ENCODE results near the gene NOS1.
A peak's percentile ranks its signal among the peaks of the same experiment; 100 is the strongest.
"Not testable (repeated sequence)": the region's sequence is repeated elsewhere in the genome, so short reads cannot be mapped to it uniquely, and the experiment has no call there.

NOS1 gene

GRCh38 chr12:117243488-117243887 is 117.9 kb downstream of the NOS1 start:
- no peak for DNase-seq

- DNase-seq = no peak
Measured at GRCh38 chr12:117241697-117242096, 119.7 kb downstream of the NOS1 start.

- DNase-seq = no peak
Measured at GRCh38 chr12:117240081-117240755, 121.2 kb downstream of the NOS1 start.

- DNase-seq = peak; percentile 79
Measured at GRCh38 chr12:117236456-117237001, 124.9 kb downstream of the NOS1 start.

- DNase-seq = no peak
Measured at GRCh38 chr12:117235261-117235660, 126.2 kb downstream of the NOS1 start.

GRCh38 chr12:117234441-117234840 is 127.0 kb downstream of the NOS1 start:
- DNase-seq = no peak

- no peak for DNase-seq
Measured at GRCh38 chr12:117231750-117232149, 129.7 kb downstream of the NOS1 start.

- no peak for DNase-seq
Measured at GRCh38 chr12:117228239-117228638, 133.2 kb downstream of the NOS1 start.

GRCh38 chr12:117227000-117227653 is 134.3 kb downstream of the NOS1 start:
- DNase-seq = no peak

- no peak for DNase-seq
Measured at GRCh38 chr12:117226505-117226904, 134.9 kb downstream of the NOS1 start.

- DNase-seq = no peak
Measured at GRCh38 chr12:117225179-117225578, 136.2 kb downstream of the NOS1 start.

- DNase-seq = not testable (repeated sequence)
Measured at GRCh38 chr12:117220947-117221346, 140.5 kb downstream of the NOS1 start.

GRCh38 chr12:117218149-117218548 is 143.3 kb downstream of the NOS1 start:
- DNase-seq = no peak

GRCh38 chr12:117216686-117217085 is 144.7 kb downstream of the NOS1 start:
- DNase-seq = no peak

- DNase-seq = no peak
Measured at GRCh38 chr12:117214797-117215196, 146.6 kb downstream of the NOS1 start.

- no peak for DNase-seq
Measured at GRCh38 chr12:117213295-117213808, 148.1 kb downstream of the NOS1 start.

GRCh38 chr12:117212563-117213190 is 148.7 kb downstream of the NOS1 start:
- DNase-seq = peak; percentile 77

- DNase-seq = no peak
Measured at GRCh38 chr12:117210266-117210918, 151.0 kb downstream of the NOS1 start.

- DNase-seq = no peak
Measured at GRCh38 chr12:117209626-117210025, 151.8 kb downstream of the NOS1 start.

GRCh38 chr12:117208811-117209455 is 152.5 kb downstream of the NOS1 start:
- no peak for DNase-seq

GRCh38 chr12:117208206-117208605 is 153.2 kb downstream of the NOS1 start:
- DNase-seq = no peak

- no peak for DNase-seq
Measured at GRCh38 chr12:117207675-117208074, 153.8 kb downstream of the NOS1 start.

- no peak for DNase-seq
Measured at GRCh38 chr12:117202556-117202955, 158.9 kb downstream of the NOS1 start.
